DMS79 (cell line): Measurements from ENCODE around the gene EDN3.
A peak's percentile ranks its signal among the peaks of the same experiment; 100 is the strongest.

Source experiments
- DNase-seq: peaks from one replicate; lab custom pipeline; 2025; lab: John Stamatoyannopoulos, UW

EDN3 gene

GRCh38 chr20:59365611-59366285 lies 65.3 kb downstream of the EDN3 start:
- DNase-seq: peak; percentile 73

DNA sequence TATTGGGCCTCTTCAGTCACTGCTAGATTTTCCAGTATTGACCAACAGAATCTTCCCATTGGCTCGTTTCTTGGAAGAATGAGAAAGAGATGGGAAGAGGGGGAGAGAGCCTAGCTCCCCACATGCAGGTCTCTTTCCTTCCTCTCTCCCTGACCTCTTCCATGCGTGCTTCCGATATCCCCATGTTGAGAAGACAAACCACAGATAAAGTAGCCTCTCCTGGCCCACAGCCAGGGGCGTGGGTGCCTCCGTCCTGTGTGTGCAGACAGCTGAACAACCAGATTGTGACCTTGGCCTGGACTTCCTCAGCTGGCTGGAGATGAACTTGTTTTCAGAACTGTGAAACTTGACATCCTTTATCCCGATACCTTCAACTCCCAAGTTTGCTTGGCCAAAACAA lies 71.0 kb downstream of the EDN3 start:
- no peak for DNase-seq

- DNase-seq: no peak
These were observed 73.8 kb downstream of the EDN3 start for GRCh38 chr20:59374261-59374660.

DNA sequence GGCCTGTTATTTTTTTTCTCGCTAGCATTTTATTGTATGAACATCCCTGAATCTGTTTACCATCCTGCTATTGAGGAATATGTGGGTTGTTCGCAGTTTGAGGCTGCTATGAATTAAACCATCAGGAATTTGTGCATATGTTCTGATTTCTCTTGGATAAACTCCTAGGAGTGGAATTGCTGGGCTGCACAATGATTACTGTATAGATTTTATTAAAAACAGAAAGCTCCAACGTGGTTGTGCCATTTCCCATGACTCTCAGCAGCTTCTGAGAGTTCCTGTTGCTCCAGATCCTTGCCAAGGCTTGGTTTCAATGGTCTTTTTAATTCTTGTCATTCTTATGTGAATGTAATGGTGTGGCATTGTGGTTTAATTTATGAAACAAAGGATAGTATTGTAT lies 75.1 kb downstream of the EDN3 start:
- no peak for DNase-seq
